HUES64 (cell line): Measurements from ENCODE around the gene NXT1.

Source experiments
- H3K27ac ChIP-seq: 2 replicates; pipeline ENCODE4 v1.7.0; 2013; ENCODE audit warnings: low read depth, low read length, inconsistent platforms
- H3K27me3 ChIP-seq: 2 replicates; pipeline ENCODE4 v1.6.1; 2013; ENCODE audit warnings: mild to moderate bottlenecking, low read length; ENCODE audit not compliant: insufficient read depth
- H3K36me3 ChIP-seq: 2 replicates; pipeline ENCODE4 v1.6.1; 2013; ENCODE audit warnings: mild to moderate bottlenecking, low read length; ENCODE audit not compliant: insufficient read depth
- H3K4me1 ChIP-seq: 2 replicates; pipeline ENCODE4 v1.6.1; 2013; ENCODE audit warnings: mild to moderate bottlenecking, low read length, moderate library complexity; ENCODE audit not compliant: insufficient read depth
- H3K4me3 ChIP-seq: 2 replicates; pipeline ENCODE4 v1.5.1; 2013; ENCODE audit warnings: mild to moderate bottlenecking, low read length, moderate library complexity
- H3K9ac ChIP-seq: 2 replicates; pipeline ENCODE4 v1.6.1; 2013; ENCODE audit warnings: mild to moderate bottlenecking, low read depth, low read length
- H3K9me3 ChIP-seq: 2 replicates; pipeline ENCODE4 v1.6.1; 2013; ENCODE audit warnings: low read depth, low read length; ENCODE audit not compliant: insufficient read depth
- WGBS: fragments of 150-250, 120-280 bp; methylation state at CpG from one replicate; pipeline ENCODE4 v1.1.7; 2013; ENCODE audit warnings: missing lambda C conversion rate; 5-methylcytosine and 5-hydroxymethylcytosine counted together

NXT1 gene

DNA sequence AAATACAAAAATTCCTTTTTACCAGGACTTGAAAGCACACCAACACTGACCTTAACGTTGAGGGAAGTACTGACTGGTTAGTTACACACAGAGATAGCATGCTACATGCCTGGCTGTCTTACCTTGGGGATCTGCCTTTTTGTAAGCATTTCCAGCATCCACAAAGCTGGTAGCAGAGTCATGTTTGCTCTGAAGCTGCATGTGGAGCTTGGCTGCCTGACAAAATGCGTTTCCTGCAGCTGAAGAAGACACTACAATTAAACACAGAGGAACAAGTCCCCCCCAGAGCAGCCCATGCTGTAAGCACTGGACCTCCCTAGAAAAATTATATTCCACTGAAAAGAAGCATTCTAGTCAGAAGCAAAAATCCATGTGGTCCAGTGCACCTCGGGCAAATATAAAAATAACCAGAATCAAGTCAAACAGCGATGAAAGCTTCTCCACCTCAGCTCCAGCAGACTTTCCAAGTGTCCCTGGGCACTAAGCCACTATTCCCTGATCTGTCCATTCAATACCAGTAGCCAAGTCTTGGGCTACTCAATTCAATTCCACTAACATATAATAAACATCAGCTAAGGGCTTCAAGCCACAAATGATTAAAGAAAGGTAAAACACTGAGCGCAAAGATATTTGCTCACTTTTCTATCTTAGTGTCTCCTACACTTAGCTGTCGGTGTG lies 46.5 kb downstream of the NXT1 start:
- no peaks in the 10 kb centered on the region for H3K27me3 ChIP-seq
- peaks cover 1% of the 10 kb centered on the region for H3K4me1 ChIP-seq
- no peak overlapping the region for H3K4me3 ChIP-seq
- WGBS: 94% methylated on average over 6 of the region's 6 CpGs
- no peaks in the 10 kb centered on the region for H3K9me3 ChIP-seq
- peaks cover 52% of the 10 kb centered on the region for H3K36me3 ChIP-seq
- no peak overlapping the region for H3K27ac ChIP-seq
- H3K9ac ChIP-seq: no peak overlapping the region

DNA sequence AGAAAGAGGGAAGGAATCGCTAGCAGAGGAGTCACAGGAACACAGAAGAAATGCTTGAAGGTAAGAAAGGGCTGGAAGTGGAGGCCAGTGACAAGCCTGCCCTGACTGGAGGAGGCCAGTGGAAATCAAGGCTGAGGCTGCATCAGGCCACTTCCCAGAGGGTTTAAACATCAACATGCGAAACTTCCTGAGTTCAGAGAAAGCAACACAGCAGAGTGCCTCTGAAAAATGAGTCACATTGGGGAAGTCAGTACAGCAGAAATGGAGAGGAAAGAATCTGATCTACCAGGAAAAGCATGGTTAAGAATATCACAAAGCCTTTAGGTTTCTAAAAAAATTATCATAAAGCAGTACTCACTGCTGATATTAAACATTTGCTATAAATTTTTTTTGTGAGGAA lies 47.4 kb downstream of the NXT1 start:
- Histone ChIP-seq H3K27ac (no peak overlapping the region), H3K27me3 (no peaks in the 10 kb centered on the region), H3K4me1 (no peaks in the 10 kb centered on the region; the same call in 1 of the 2 replicates), H3K36me3 (peaks cover 58% of the 10 kb centered on the region), H3K9ac (no peak overlapping the region), H3K9me3 (no peaks in the 10 kb centered on the region), H3K4me3 (no peak overlapping the region)
- WGBS: 89% methylated on average over 2 of the region's 2 CpGs

DNA sequence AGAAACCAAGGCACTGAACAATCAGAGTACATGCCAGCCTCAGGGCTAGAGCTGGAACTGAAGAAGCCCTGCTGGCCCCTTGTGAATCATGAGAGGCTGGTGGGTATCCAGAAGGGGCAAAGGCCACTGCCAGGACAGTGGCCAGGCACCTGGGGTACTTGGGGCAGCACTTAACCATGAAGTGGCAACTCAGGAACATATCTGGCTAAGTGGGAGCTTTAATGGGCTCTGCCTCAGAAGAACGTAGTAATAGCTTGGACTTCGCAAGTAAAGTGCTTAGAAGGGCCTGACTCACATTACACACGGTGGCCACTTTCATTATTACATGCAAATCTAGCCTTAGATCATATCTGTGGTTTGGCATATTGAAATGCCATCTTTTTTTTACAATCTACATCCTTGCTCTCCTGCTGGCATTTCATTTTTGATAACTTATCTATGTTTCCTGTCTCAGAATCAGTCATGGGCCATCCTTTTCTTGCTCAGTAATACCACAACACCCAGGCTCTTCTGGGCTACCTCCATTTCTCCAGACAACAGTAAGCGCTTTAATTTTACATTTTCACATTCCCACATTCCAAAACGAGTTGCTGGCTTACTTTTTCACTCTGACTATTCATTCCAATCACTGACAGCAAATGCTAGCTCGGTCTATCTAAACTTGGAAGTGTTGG lies 49.1 kb downstream of the NXT1 start:
- no peak overlapping the region for H3K4me3 ChIP-seq
- no peaks in the 10 kb centered on the region for H3K27me3 ChIP-seq
- no peaks in the 10 kb centered on the region for H3K9me3 ChIP-seq
- H3K27ac ChIP-seq: no peak overlapping the region
- 90% methylated on average over 6 of the region's 6 CpGs for WGBS
- H3K4me1 ChIP-seq: no peaks in the 10 kb centered on the region
- H3K9ac ChIP-seq: no peak overlapping the region
- peaks cover 43% of the 10 kb centered on the region for H3K36me3 ChIP-seq

DNA sequence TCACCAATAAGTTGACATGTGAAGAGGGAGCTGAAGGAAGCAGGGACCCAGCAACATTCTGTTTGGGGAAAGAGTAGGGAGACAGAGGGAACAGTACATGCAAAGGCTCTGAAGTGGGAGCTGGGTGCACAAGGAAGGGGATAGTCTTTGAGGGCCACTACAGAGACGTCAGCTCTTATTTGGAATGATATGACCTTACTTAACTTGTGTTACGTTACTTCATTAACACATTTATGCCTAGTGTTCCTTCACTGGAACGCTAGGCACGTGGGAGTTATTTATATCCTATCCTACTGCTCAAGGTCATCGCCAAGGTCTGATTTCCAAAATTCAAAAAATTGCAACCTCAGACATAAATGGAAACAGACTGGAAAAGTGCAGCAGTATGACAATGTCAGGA lies 50.5 kb downstream of the NXT1 start:
- WGBS: 94% methylated on average over 5 of the region's 5 CpGs
- no peak overlapping the region for H3K4me3 ChIP-seq
- H3K4me1 ChIP-seq: no peaks in the 10 kb centered on the region
- H3K9me3 ChIP-seq: no peaks in the 10 kb centered on the region
- H3K27me3 ChIP-seq: no peaks in the 10 kb centered on the region
- H3K36me3 ChIP-seq: peaks cover 34% of the 10 kb centered on the region
- no peak overlapping the region for H3K9ac ChIP-seq
- H3K27ac ChIP-seq: no peak overlapping the region

DNA sequence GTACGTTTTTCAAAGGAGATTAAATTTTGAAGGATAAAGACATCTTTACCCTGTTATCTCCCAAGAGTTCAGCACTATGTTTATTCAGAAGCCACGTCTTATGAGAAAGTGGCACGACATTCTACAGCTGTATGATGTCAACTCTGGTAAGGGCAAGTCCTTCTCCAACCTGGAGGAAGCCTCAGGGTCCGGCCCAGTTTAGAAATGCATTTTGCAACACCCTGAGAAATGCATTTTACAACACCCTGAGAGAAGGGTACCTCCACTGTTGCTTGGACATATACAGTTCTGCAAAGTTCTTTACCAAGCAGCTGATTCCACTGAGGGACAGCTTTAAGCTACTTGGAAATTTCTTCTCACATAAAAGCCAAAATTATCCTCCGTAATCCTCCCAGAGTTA lies 53.2 kb downstream of the NXT1 start:
- 94% methylated on average over 5 of the region's 5 CpGs for WGBS
- Histone ChIP-seq H3K4me1 (no peaks in the 10 kb centered on the region), H3K9me3 (no peaks in the 10 kb centered on the region), H3K27ac (no peak overlapping the region), H3K9ac (no peak overlapping the region), H3K4me3 (no peak overlapping the region), H3K36me3 (peaks cover 27% of the 10 kb centered on the region), H3K27me3 (no peaks in the 10 kb centered on the region)

DNA sequence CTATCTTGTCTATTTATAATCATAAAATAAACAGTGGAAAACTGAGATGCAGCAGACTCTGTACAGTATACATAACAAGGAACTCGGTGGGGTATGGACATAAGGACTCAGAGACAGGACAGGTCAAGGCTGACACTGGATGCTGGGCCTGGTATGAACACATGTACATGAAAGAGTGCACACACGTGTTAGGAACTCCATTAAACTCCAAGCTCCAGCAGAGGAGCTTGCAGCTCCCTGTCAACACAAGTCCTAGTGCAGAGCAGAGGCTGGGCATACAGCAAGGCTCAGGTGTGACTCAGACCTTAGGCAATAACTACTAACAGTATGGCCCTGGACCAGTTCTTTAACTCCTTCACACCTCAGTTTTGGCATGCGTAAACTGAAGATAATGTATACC lies 53.6 kb downstream of the NXT1 start:
- 95% methylated on average over 3 of the region's 3 CpGs for WGBS
- Histone ChIP-seq H3K27ac (no peak overlapping the region), H3K36me3 (peaks cover 27% of the 10 kb centered on the region), H3K4me3 (no peak overlapping the region), H3K9me3 (no peaks in the 10 kb centered on the region), H3K9ac (no peak overlapping the region), H3K4me1 (no peaks in the 10 kb centered on the region), H3K27me3 (no peaks in the 10 kb centered on the region)
